GM04503 (cell line): ENCODE data around the gene SPRR2D.
"Not testable (repeated sequence)": the region's sequence is repeated elsewhere in the genome, so short reads cannot be mapped to it uniquely, and the experiment has no call there.

Source experiments
- DNase-seq: peaks from one replicate; pipeline ENCODE4 v3.0.0-alpha.2; 2012; ENCODE audit warnings: low read depth

Gene SPRR2D

GRCh38 chr1:153011235-153011758 is 29.6 kb downstream of the SPRR2D start:
- DNase-seq: not testable (repeated sequence)

- DNase-seq: no peak
Observed at GRCh38 chr1:153001382-153001781, 39.5 kb downstream of the SPRR2D start, which contains the start of gene SPRR3. Gene SPRR3 (plus strand): TSS chr1:153001749. CDS start chr1:153003021, 1,272 bp downstream.

- DNase-seq: no peak
Observed at GRCh38 chr1:153000294-153000693, 40.6 kb downstream of the SPRR2D start.

GRCh38 chr1:152999818-153000217 is 41.1 kb downstream of the SPRR2D start:
- no peak for DNase-seq

- DNase-seq: no peak
Observed at GRCh38 chr1:152998476-152998875, 42.4 kb downstream of the SPRR2D start.

- no peak for DNase-seq
Observed at GRCh38 chr1:152997901-152998300, 43.0 kb downstream of the SPRR2D start.

- DNase-seq: no peak
Observed at GRCh38 chr1:152996633-152997400, 44.1 kb downstream of the SPRR2D start.

- DNase-seq: no peak
Observed at GRCh38 chr1:152995842-152996241, 45.1 kb downstream of the SPRR2D start.

GRCh38 chr1:152993186-152993585 is 47.7 kb downstream of the SPRR2D start:
- DNase-seq: no peak
